Liver (tissue), 9 donors: ENCODE data around the gene TRUB1. TPM values are rescaled to one million over a fixed set of nuclear protein-coding genes. Genes with fewer than 3 reads are reported as not detected.

ENCODE experiments used
- DNase-seq: peaks from one replicate; pipeline ENCODE4 v3.0.0-alpha.2; 2017; ENCODE audit warnings: low spot score
- H3K27ac ChIP-seq, 2 donors: one replicate each; pipeline ENCODE4 v1.7.0; 2013; ENCODE audit warnings: inconsistent platforms in 2 of 2, low read length in 2 of 2, control low read depth in 1 of 2, low read depth in 1 of 2, mild to moderate bottlenecking in 1 of 2
- H3K27me3 ChIP-seq, 4 donors: one replicate each; pipeline versions ENCODE4 v1.6.1 to v1.7.0; 2013; ENCODE audit warnings: low read length in 3 of 4, inconsistent platforms in 1 of 4, mild to moderate bottlenecking in 1 of 4, moderate library complexity in 1 of 4; ENCODE audit not compliant: control insufficient read depth in 4 of 4, insufficient read depth in 4 of 4
- H3K36me3 ChIP-seq, 4 donors: one replicate each; pipeline versions ENCODE4 v1.6.1 to v1.7.0; 2013; ENCODE audit warnings: low read length in 3 of 4, mild to moderate bottlenecking in 3 of 4, low read depth in 1 of 4, moderate library complexity in 1 of 4; ENCODE audit not compliant: control insufficient read depth in 4 of 4, insufficient read depth in 3 of 4
- H3K4me1 ChIP-seq, 4 donors: one replicate each; pipeline versions ENCODE4 v1.6.1 to v1.7.0; 2013; ENCODE audit warnings: low read length in 3 of 4, mild to moderate bottlenecking in 3 of 4, moderate library complexity in 1 of 4; ENCODE audit not compliant: control insufficient read depth in 4 of 4, insufficient read depth in 4 of 4
- H3K4me3 ChIP-seq, 3 donors: one replicate each; pipeline versions ENCODE4 v1.6.1 to v1.7.0; 2013; ENCODE audit warnings: low read length in 3 of 3, control low read depth in 1 of 3, low read depth in 1 of 3, mild to moderate bottlenecking in 1 of 3
- H3K9ac ChIP-seq, 2 donors: one replicate each; pipeline ENCODE4 v1.7.0; 2013; ENCODE audit warnings: low read length in 2 of 2, mild to moderate bottlenecking in 2 of 2, moderate library complexity in 2 of 2, control low read depth in 1 of 2, low read depth in 1 of 2
- H3K9me3 ChIP-seq, 4 donors: one replicate each; pipeline versions ENCODE4 v1.6.1 to v1.7.0; 2013; ENCODE audit warnings: low read length in 3 of 4; ENCODE audit not compliant: control insufficient read depth in 4 of 4
- ATF3 ChIP-seq: IDR thresholded peaks from 2 replicates; pipeline ENCODE4 v1.6.1; 2016; ENCODE audit warnings: antibody characterized with exemption
- CTCF ChIP-seq: fragments of 150-350 bp; IDR thresholded peaks from 2 replicates; pipeline ENCODE4 v1.5.1; 2017; ENCODE audit warnings: improper control_type of control experiment, low read depth, low read length; ENCODE audit not compliant: missing input control
- EGR1 ChIP-seq, 2 donors: IDR thresholded peaks; 2 replicates each; pipeline ENCODE4 v1.6.1; 2016 to 2018; ENCODE audit warnings: antibody characterized with exemption in 2 of 2, low read depth in 2 of 2
- FOXA1 ChIP-seq: IDR thresholded peaks from 2 replicates; pipeline ENCODE4 v1.6.1; 2016; ENCODE audit warnings: antibody characterized with exemption
- FOXA2 ChIP-seq: IDR thresholded peaks from 2 replicates; pipeline ENCODE4 v1.6.1; 2016; ENCODE audit warnings: antibody characterized with exemption
- GABPA ChIP-seq, 2 donors: IDR thresholded peaks in 1 of 2; conservative IDR thresholded peaks in 1 of 2; 2 replicates each; pipeline ENCODE4 v1.6.1; 2016; ENCODE audit warnings: antibody characterized with exemption in 2 of 2, mild to moderate bottlenecking in 1 of 2, moderate library complexity in 1 of 2
- HNF4A ChIP-seq, 2 donors: conservative IDR thresholded peaks; 2 replicates each; pipeline ENCODE4 v1.6.1; 2016; ENCODE audit warnings: antibody characterized with exemption in 2 of 2, mild to moderate bottlenecking in 2 of 2
- HNF4G ChIP-seq: IDR thresholded peaks from 2 replicates; pipeline ENCODE4 v1.6.1; 2016; ENCODE audit warnings: antibody characterized with exemption
- JUND ChIP-seq, 2 donors: IDR thresholded peaks; 2 replicates each; pipeline ENCODE4 v1.6.1; 2016; ENCODE audit warnings: antibody characterized with exemption in 2 of 2
- MAX ChIP-seq: IDR thresholded peaks from 2 replicates; pipeline ENCODE4 v1.6.1; 2016; ENCODE audit warnings: antibody characterized with exemption
- NR2F2 ChIP-seq: IDR thresholded peaks from 2 replicates; pipeline ENCODE4 v1.6.1; 2016; ENCODE audit warnings: antibody characterized with exemption
- RAD21 ChIP-seq, 2 donors: IDR thresholded peaks; 2 replicates each; pipeline ENCODE4 v1.6.1; 2016; ENCODE audit warnings: antibody characterized with exemption in 2 of 2, mild to moderate bottlenecking in 2 of 2
- REST ChIP-seq: IDR thresholded peaks from 2 replicates; pipeline ENCODE4 v1.6.1; 2016; ENCODE audit warnings: antibody characterized with exemption, mild to moderate bottlenecking
- RXRA ChIP-seq, 2 donors: IDR thresholded peaks; 2 replicates each; pipeline ENCODE4 v1.6.1; 2017 to 2018; ENCODE audit warnings: antibody characterized with exemption in 2 of 2, mild to moderate bottlenecking in 1 of 2
- SP1 ChIP-seq: IDR thresholded peaks from 2 replicates; pipeline ENCODE4 v1.6.1; 2018; ENCODE audit warnings: antibody characterized with exemption, mild to moderate bottlenecking
- TAF1 ChIP-seq: conservative IDR thresholded peaks from 2 replicates; pipeline ENCODE4 v1.6.1; 2016; ENCODE audit warnings: antibody characterized with exemption, mild to moderate bottlenecking
- YY1 ChIP-seq: IDR thresholded peaks from 2 replicates; pipeline ENCODE4 v1.6.1; 2016; ENCODE audit warnings: antibody characterized with exemption, mild to moderate bottlenecking
- ZBTB33 ChIP-seq: IDR thresholded peaks from 2 replicates; pipeline ENCODE4 v1.6.1; 2016; ENCODE audit warnings: antibody characterized with exemption
- polyA plus RNA-seq, 2 donors: library from polyadenylated mRNA; stranded (reverse) in 1 of 2; unstranded in 1 of 2; fragments of 200-250 nt in 1 of 2; fragments of >200 nt in 1 of 2; fragmentation: Nextera tagmentation in 1 of 2; extraction: Ambion mirVana in 1 of 2; gene quantifications; one replicate each; pipeline versions ENCODE4 v1.2.1 to v1.2.3, GENCODE V29; 2013 to 2015
- total RNA-seq, 2 donors: library from RNA; depleted of rRNA; stranded (reverse); fragments of >200 nt; gene quantifications; one replicate each; pipeline ENCODE4 v1.2.3, GENCODE V29; 2014
- donor health status: healthy.
- donor health status: healthy.
- donor health status: healthy.
- donor health status: healthy.
- donor health status: healthy.

TRUB1 gene
- total and polyA plus RNA-seq, 4 donors: 6.1 to 14.1 (median 8.3) TPM

GRCh38 chr10:114931072-114931679 is 6.8 kb upstream of the TRUB1 start (continued):
- TF ChIP-seq REST (no peak), SP1 (peak; percentile 13), TAF1 (no peak), ZBTB33 (no peak)

GRCh38 chr10:114932225-114932624 is 5.8 kb upstream of the TRUB1 start:
- peaks cover 0 to 2% (median 0%) of the 10 kb centered on the region in 4 donors for H3K4me1 ChIP-seq
- no peaks in the 10 kb centered on the region for H3K36me3 ChIP-seq
- no peak overlapping the region for H3K4me3 ChIP-seq
- H3K9me3 ChIP-seq: no peaks in the 10 kb centered on the region
- no peak overlapping the region for H3K27ac ChIP-seq
- H3K9ac ChIP-seq: no peak overlapping the region
- TF ChIP-seq YY1 (no peak), ATF3 (no peak), RAD21 (IDR thresholded peaks at IDR 0.05) (no peak), FOXA2 (no peak), GABPA (IDR thresholded peaks at IDR 0.05 in 1 of 2, conservative IDR thresholded peaks at IDR 0.05 in 1 of 2) (no peak), JUND (IDR thresholded peaks at IDR 0.05) (no peak), RXRA (IDR thresholded peaks at IDR 0.05) (no peak), SP1 (no peak), HNF4G (no peak), MAX (no peak), FOXA1 (no peak), ZBTB33 (no peak), EGR1 (IDR thresholded peaks at IDR 0.05; ENCODE audit: low read depth in 2 of 2) (no peak), REST (no peak), TAF1 (no peak), CTCF (no peak), HNF4A (conservative IDR thresholded peaks at IDR 0.05) (no peak), NR2F2 (no peak)
- no peaks in the 10 kb centered on the region for H3K27me3 ChIP-seq
- DNase-seq: no peak
